ENCODE results near the gene PBX4.
A peak's percentile ranks its signal among the peaks of the same experiment; 100 is the strongest.

The PBX4 gene

DNA sequence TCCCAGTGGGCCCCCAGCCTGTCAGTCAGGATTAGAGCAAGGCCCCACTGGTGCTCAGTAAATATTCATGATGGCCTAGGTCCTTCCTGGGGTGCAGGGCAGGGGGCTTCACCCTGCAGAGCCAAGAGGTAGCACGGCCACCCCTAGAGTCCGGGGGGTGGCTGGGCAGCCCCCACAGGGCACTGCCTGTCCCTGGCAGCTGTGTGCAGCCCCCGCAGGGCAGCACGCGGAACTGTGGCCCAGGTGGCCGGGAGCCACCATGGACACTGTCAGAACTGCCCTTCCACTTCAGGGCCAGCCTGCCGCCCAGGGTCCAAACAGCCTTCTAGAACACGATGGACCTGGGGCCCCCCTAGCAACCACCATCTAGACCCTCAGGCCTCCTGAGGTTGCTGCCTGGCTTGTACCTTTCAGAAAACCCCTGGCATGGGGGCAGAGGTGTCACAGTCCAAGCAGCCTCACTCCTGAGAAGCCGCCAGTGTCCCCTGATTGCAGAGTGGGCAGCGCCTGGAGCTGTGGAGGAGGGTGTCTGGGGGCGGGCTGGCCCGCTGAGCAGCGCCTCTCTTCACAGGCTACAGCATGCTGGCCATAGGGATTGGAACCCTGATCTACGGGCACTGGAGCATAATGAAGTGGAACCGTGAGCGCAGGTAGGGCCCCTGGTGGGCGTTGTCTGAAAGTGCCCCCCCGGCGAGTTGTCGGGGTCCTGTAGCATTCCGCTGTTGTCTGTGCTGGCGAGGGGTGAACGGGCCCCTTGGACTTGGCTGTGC lies 92.7 kb downstream of the PBX4 start:
- TF ChIP-seq, protein P1, sequence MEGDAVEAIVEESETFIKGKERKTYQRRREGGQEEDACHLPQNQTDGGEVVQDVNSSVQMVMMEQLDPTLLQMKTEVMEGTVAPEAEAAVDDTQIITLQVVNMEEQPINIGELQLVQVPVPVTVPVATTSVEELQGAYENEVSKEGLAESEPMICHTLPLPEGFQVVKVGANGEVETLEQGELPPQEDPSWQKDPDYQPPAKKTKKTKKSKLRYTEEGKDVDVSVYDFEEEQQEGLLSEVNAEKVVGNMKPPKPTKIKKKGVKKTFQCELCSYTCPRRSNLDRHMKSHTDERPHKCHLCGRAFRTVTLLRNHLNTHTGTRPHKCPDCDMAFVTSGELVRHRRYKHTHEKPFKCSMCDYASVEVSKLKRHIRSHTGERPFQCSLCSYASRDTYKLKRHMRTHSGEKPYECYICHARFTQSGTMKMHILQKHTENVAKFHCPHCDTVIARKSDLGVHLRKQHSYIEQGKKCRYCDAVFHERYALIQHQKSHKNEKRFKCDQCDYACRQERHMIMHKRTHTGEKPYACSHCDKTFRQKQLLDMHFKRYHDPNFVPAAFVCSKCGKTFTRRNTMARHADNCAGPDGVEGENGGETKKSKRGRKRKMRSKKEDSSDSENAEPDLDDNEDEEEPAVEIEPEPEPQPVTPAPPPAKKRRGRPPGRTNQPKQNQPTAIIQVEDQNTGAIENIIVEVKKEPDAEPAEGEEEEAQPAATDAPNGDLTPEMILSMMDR (IDR thresholded peaks at IDR 0.05; ENCODE audit: extremely low read depth, missing control alignments) = no peak
- no peak for DNase-seq (ENCODE audit: low spot score)

GRCh38 chr19:19524053-19524452 lies 94.4 kb downstream of the PBX4 start:
- DNase-seq (ENCODE audit: low spot score) = no peak
- TF ChIP-seq, protein P1 (IDR thresholded peaks at IDR 0.05; ENCODE audit: extremely low read depth, missing control alignments) = no peak

GRCh38 chr19:19523177-19523576 lies 95.3 kb downstream of the PBX4 start:
- no peak for DNase-seq (ENCODE audit: low spot score)
- TF ChIP-seq, protein P1 (IDR thresholded peaks at IDR 0.05; ENCODE audit: extremely low read depth, missing control alignments) = no peak

GRCh38 chr19:19520989-19521388 lies 97.5 kb downstream of the PBX4 start:
- no peak for DNase-seq (ENCODE audit: low spot score)
- TF ChIP-seq, protein P1 (IDR thresholded peaks at IDR 0.05; ENCODE audit: extremely low read depth, missing control alignments) = no peak

DNA sequence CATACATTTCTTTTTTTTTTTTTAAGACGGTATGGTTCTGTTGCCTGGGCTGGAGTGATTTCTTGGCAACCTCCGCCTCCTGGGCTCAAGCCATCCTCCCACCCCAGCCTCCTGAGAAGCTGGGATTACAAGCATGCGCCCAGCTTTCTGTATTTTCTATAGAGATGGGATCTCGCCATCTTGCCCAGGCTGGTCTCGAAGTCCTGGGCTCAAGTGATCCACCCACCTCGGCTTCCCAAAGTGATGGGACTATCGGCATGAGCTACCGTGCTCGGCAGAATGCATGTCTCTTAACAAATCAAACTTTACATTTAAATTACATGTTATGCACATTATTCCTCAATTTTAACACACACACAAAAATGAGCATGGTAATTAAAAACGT lies 101.3 kb downstream of the PBX4 start:
- TF ChIP-seq, protein P1 (IDR thresholded peaks at IDR 0.05; ENCODE audit: extremely low read depth, missing control alignments) = no peak

DNA sequence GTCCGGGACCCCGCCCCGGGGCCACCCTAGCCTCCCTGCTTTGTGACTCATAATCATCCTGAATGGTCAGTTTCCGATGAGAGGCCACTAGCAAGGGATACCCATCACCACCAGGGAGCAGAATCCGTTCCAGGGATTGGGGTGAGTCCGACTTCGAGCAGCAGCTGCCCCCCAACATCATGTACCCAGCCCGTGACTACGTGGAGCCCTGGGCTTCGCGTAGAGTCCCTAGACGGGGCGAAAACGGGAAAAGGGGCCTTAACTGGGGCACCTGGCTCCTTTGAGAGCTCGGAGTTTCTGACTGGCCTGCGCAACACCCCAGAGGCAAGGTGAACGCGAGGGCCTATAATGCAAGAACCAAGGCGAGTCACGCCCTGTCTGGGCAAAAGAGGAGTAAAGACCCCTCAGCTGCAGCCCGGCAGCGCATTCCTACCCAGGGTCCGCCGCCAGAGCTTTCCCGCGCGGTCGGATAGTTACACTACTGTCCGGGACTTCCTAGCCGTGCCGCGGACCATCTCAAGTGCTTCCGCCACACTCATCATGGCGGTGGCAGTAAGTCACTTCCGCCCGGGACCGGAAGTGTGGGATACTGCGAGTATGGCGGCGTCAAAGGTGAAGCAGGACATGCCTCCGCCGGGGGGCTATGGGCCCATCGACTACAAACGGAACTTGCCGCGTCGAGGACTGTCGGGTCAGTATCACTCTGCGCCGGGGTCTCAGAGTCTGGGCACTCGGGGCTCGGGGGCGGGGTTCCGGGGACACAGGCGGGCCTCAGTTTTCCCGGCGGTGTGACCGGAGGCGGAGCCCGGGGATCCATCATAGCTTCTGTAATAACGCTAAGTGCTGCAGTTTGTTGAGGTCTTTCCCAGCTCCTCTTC lies 102.6 kb downstream of the PBX4 start, which contains the start of gene NDUFA13:
Gene NDUFA13 (plus strand): TSS at position 584 of the 878 bp plus-strand sequence. CDS start 14 bp downstream, at position 598.
- TF ChIP-seq, protein P1 (IDR thresholded peaks at IDR 0.05; ENCODE audit: extremely low read depth, missing control alignments) = no peak
- DNase-seq (ENCODE audit: low spot score) = peak; percentile 96

More for the DNA sequence above, 101.3 kb downstream of the PBX4 start:
- no peak for DNase-seq (ENCODE audit: low spot score)
